ENCODE data around the gene APOBEC4.

DNA sequence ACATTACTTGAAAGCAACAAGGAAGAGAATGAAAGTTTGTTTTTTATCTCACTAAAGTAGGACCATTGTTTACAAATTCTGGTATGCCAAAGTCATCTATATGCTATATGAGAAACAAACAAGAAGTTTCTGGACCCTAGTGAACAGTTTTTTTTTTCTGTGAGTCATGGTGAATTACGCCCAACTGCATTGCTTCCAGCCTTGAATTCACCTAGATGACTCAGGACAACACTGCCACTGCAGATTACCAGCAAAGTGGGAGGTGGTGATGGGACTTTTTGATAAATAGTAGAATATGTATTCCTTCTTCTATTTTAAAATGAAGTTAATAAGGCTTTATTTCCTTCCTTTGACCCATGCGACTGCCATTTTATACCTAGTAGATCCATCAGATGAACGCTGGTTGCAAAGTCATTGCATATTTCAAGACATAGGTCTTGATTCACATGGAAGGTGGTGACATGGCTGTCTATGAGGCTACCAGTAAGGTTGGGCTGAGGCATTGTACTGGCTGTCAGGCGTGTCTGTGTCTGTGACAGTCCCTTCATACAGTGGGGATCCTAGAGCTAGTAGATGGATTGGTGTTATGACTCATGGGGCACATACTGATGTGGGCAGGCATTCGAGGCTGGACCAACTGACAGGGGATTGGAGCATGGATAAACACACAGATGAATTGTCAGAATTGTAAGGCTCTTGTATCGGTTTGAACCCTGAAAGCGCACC, 49.1 kb upstream of the APOBEC4 start:
- TF ChIP-seq CTCF (IDR thresholded peaks at IDR 0.05; ENCODE audit: low read depth, low read length) (no peak), EZH2phosphoT487 (IDR thresholded peaks at IDR 0.05; ENCODE audit: low read depth) (no peak)
